ENCODE data around the gene TRIM16. TPM values are rescaled to one million over a fixed set of nuclear protein-coding genes. Genes with fewer than 3 reads are reported as not detected.
A peak's percentile ranks its signal among the peaks of the same experiment; 100 is the strongest.
"Not testable (repeated sequence)": the region's sequence is repeated elsewhere in the genome, so short reads cannot be mapped to it uniquely, and the experiment has no call there.

The TRIM16 gene
- total and polyA plus RNA-seq, 2 of the 4 experiments (the other 2 are of a cell fraction): 22.3 to 52.5 TPM

- TF ChIP-seq CEBPB (IDR thresholded peaks at IDR 0.05; ENCODE audit: low read depth, low read length): peak; percentile 14; the same call in 1 of the 2 replicates
- H3K27me3 ChIP-seq (ENCODE audit: control insufficient read depth, insufficient read depth, low read length); H3K79me1 ChIP-seq (ENCODE audit: low read depth in 1 of 2, low read length in 2 of 2); H3K9me1 ChIP-seq (ENCODE audit: insufficient read depth, low read length); DNase-seq; H4K8ac ChIP-seq (ENCODE audit: low read depth in 2 of 2, low read length in 2 of 2); H3K14ac ChIP-seq (replicated peaks; ENCODE audit: low read depth, low read length); H2BK20ac ChIP-seq (ENCODE audit: low read depth, low read length); H4K20me1 ChIP-seq (ENCODE audit: insufficient read depth, low read length); BruUV-seq (replicated peaks); H2AK5ac ChIP-seq (ENCODE audit: low read depth, low read length); in situ Hi-C loops (cut with MboI; ENCODE audit: low sequenced_read_pairs); H3K4ac ChIP-seq (ENCODE audit: low read depth, low read length); H3K56ac ChIP-seq (ENCODE audit: extremely low read depth, insufficient read depth, low read length); H4K91ac ChIP-seq (ENCODE audit: insufficient read depth, low read depth, low read length); H3K4me2 ChIP-seq (ENCODE audit: low read depth, low read length); H3K4me1 ChIP-seq (ENCODE audit: control insufficient read depth, insufficient read depth, low read length); H2BK15ac ChIP-seq (ENCODE audit: low read depth, low read length); H4K5ac ChIP-seq (ENCODE audit: low read depth, low read length); H2BK5ac ChIP-seq (ENCODE audit: low read depth, low read length, poor library complexity, severe bottlenecking); POLR2A ChIA-PET (ENCODE audit: unreplicated experiment); H3K27ac ChIP-seq (ENCODE audit: insufficient read depth, low read length); H2BK120ac ChIP-seq (ENCODE audit: low read depth, low read length); dilution Hi-C loops (cut with HindIII; ENCODE audit: low sequenced_read_pairs, unreplicated experiment); H3K23ac ChIP-seq (ENCODE audit: low read depth, low read length); H3K18ac ChIP-seq (ENCODE audit: low read depth, low read length); intact Hi-C loops (cut with micrococcal nuclease); H3K4me3 ChIP-seq (ENCODE audit: insufficient read depth, low read depth, low read length); H2AFZ ChIP-seq (replicated peaks; ENCODE audit: low read length, poor library complexity); CTCF ChIA-PET; H3K9ac ChIP-seq (ENCODE audit: low read depth, low read length); H3K9me3 ChIP-seq (ENCODE audit: control insufficient read depth, insufficient read depth, low read length); H2AK9ac ChIP-seq (replicated peaks; ENCODE audit: low read depth, low read length, poor library complexity): not testable (repeated sequence)
- peaks cover 14% of the 10 kb centered on the region for H3K36me3 ChIP-seq (ENCODE audit: control insufficient read depth, insufficient read depth, low read length)
- no CpG with 5 or more reads among the region's 2 CpGs for WGBS, 2 experiments (ENCODE audit: extremely low coverage in 2 of 2, insufficient read length in 1 of 2)
- peak; percentile 24 for ATAC-seq (ENCODE audit: low read depth)
Measured at GRCh38 chr17:15630930-15631453, 53.1 kb downstream of the TRIM16 start.

- H3K14ac ChIP-seq (replicated peaks; ENCODE audit: low read depth, low read length); H2AFZ ChIP-seq (replicated peaks; ENCODE audit: low read length, poor library complexity); POLR2A ChIA-PET (ENCODE audit: unreplicated experiment); H3K27me3 ChIP-seq (ENCODE audit: control insufficient read depth, insufficient read depth, low read length); H3K79me1 ChIP-seq (ENCODE audit: low read depth in 1 of 2, low read length in 2 of 2); H3K9me3 ChIP-seq (ENCODE audit: control insufficient read depth, insufficient read depth, low read length); dilution Hi-C loops (cut with HindIII; ENCODE audit: low sequenced_read_pairs, unreplicated experiment); H3K4me2 ChIP-seq (ENCODE audit: low read depth, low read length); H4K20me1 ChIP-seq (ENCODE audit: insufficient read depth, low read length); H4K8ac ChIP-seq (ENCODE audit: low read depth in 2 of 2, low read length in 2 of 2); ATAC-seq (ENCODE audit: low read depth); H2BK15ac ChIP-seq (ENCODE audit: low read depth, low read length); in situ Hi-C loops (cut with MboI; ENCODE audit: low sequenced_read_pairs); H2AK5ac ChIP-seq (ENCODE audit: low read depth, low read length); H4K5ac ChIP-seq (ENCODE audit: low read depth, low read length); H2BK120ac ChIP-seq (ENCODE audit: low read depth, low read length); H2AK9ac ChIP-seq (replicated peaks; ENCODE audit: low read depth, low read length, poor library complexity); CTCF ChIA-PET; H4K91ac ChIP-seq (ENCODE audit: insufficient read depth, low read depth, low read length); H3K18ac ChIP-seq (ENCODE audit: low read depth, low read length); H3K27ac ChIP-seq (ENCODE audit: insufficient read depth, low read length); H2BK5ac ChIP-seq (ENCODE audit: low read depth, low read length, poor library complexity, severe bottlenecking); H3K9ac ChIP-seq (ENCODE audit: low read depth, low read length); DNase-seq; H3K4me3 ChIP-seq (ENCODE audit: insufficient read depth, low read depth, low read length); H3K4me1 ChIP-seq (ENCODE audit: control insufficient read depth, insufficient read depth, low read length); H2BK20ac ChIP-seq (ENCODE audit: low read depth, low read length); BruUV-seq (replicated peaks); H3K23ac ChIP-seq (ENCODE audit: low read depth, low read length); H3K9me1 ChIP-seq (ENCODE audit: insufficient read depth, low read length); H3K4ac ChIP-seq (ENCODE audit: low read depth, low read length); H3K56ac ChIP-seq (ENCODE audit: extremely low read depth, insufficient read depth, low read length); intact Hi-C loops (cut with micrococcal nuclease): not testable (repeated sequence)
- peaks cover 12% of the 10 kb centered on the region for H3K36me3 ChIP-seq (ENCODE audit: control insufficient read depth, insufficient read depth, low read length)
- no CpG with 5 or more reads among the region's 7 CpGs for WGBS, 2 experiments (ENCODE audit: extremely low coverage in 2 of 2, insufficient read length in 1 of 2)
Measured at GRCh38 chr17:15629991-15630390, 54.1 kb downstream of the TRIM16 start.

Data from IMR-90 (cell line).